H1 (cell line): ENCODE data around the gene FAM240A. TPM values are rescaled to one million over a fixed set of nuclear protein-coding genes. Genes with fewer than 3 reads are reported as not detected.

Experiments
- BACH1 ChIP-seq: IDR thresholded peaks from 2 replicates; pipeline ENCODE4 v1.6.1; 2012; ENCODE audit warnings: low read length, improper control_type of control experiment
- CEBPB ChIP-seq: IDR thresholded peaks from 2 replicates; pipeline ENCODE4 v1.6.1; 2012; ENCODE audit warnings: low read depth, low read length
- CHD1 ChIP-seq: IDR thresholded peaks from 2 replicates; pipeline ENCODE4 v1.6.1; 2012; ENCODE audit warnings: low read depth, low read length, improper control_type of control experiment
- CTBP2 ChIP-seq: IDR thresholded peaks from 2 replicates; pipeline ENCODE4 v1.7.0; 2011; ENCODE audit warnings: borderline replicate concordance, mild to moderate bottlenecking, moderate library complexity, mixed read lengths, low read length; ENCODE audit not compliant: insufficient read depth, insufficient read length
- EGR1 ChIP-seq: IDR thresholded peaks from 2 replicates; pipeline ENCODE4 v1.6.1; 2011; ENCODE audit warnings: low read depth, low read length, borderline replicate concordance
- GABPA ChIP-seq: IDR thresholded peaks from 2 replicates; pipeline ENCODE4 v1.6.1; 2011; ENCODE audit warnings: mild to moderate bottlenecking, low read length, moderate library complexity, borderline replicate concordance; ENCODE audit not compliant: insufficient read depth
- MAFK ChIP-seq: IDR thresholded peaks from 2 replicates; pipeline ENCODE4 v1.6.1; 2012; ENCODE audit warnings: low read depth, mild to moderate bottlenecking, improper control_type of control experiment, low read length
- RFX5 ChIP-seq: IDR thresholded peaks from 2 replicates; pipeline ENCODE4 v1.6.1; 2011; ENCODE audit warnings: low read depth, low read length, improper control_type of control experiment, borderline replicate concordance
- RNF2 ChIP-seq: fragments of 200-900, 300-1000 bp; sonication (generic); IDR thresholded peaks from 2 replicates; pipeline ENCODE4 v1.7.1; 2016; ENCODE audit warnings: borderline replicate concordance, low read depth, mild to moderate bottlenecking, antibody characterized with exemption, low read length; ENCODE audit not compliant: poor library complexity, severe bottlenecking; ENCODE audit errors: missing control alignments
- SIX5 ChIP-seq: IDR thresholded peaks from 2 replicates; pipeline ENCODE4 v1.6.1; 2011; ENCODE audit warnings: mild to moderate bottlenecking, low read depth, low read length
- TAF7 ChIP-seq: optimal IDR thresholded peaks from 2 replicates; pipeline ENCODE3; 2011; ENCODE audit warnings: low read depth, mild to moderate bottlenecking, inconsistent platforms, low read length, moderate library complexity, borderline replicate concordance
- ZNF274 ChIP-seq: IDR thresholded peaks from 2 replicates; pipeline ENCODE4 v1.7.0; 2012; ENCODE audit warnings: low read length, borderline replicate concordance; ENCODE audit errors: extremely low read depth
- polyA plus RNA-seq, 7 experiments: library from polyadenylated mRNA; depleted of rRNA in 3 of 7; stranded (reverse) in 5 of 7; unstranded in 2 of 7; fragments of >200 nt in 5 of 7; fragments of 200-250 nt in 2 of 7; gene quantifications; 1 replicate in 5 of 7; 2 replicates in 1 of 7; 4 replicates in 1 of 7; pipeline versions ENCODE4 v1.2.1 to v1.2.3, GENCODE V29; 2011 to 2013; ENCODE audit warnings: missing spikeins in 2 of 7, mixed read lengths in 2 of 7
- total RNA-seq: library from RNA; stranded (reverse); fragmentation: NEBNext Ultra II Directional; extraction: Animal tissue kit (Norgen Biotek cat#: 25700); gene quantifications from 2 replicates; pipeline ENCODE4 v1.2.1, GENCODE V29; 2021
- TF ChIP-seq, protein P1 (sequence below): IDR thresholded peaks from 2 replicates; pipeline ENCODE4 v1.6.1; 2011; ENCODE audit warnings: low read depth, mild to moderate bottlenecking, low read length; ENCODE audit not compliant: insufficient read depth
- TF ChIP-seq, protein P2 (sequence below): IDR thresholded peaks from 2 replicates; pipeline ENCODE4 v1.6.1; 2012; ENCODE audit warnings: low read length, inconsistent platforms
- TF ChIP-seq, protein P3 (sequence below): IDR thresholded peaks from 2 replicates; pipeline ENCODE4 v1.6.1; 2012; ENCODE audit warnings: inconsistent platforms

Gene FAM240A
- total and polyA plus RNA-seq, 2 of the 8 experiments (the other 6 are each of a cell fraction or from before 2014, with no cell fraction given), result 0.08 TPM; not detected in 1

DNA sequence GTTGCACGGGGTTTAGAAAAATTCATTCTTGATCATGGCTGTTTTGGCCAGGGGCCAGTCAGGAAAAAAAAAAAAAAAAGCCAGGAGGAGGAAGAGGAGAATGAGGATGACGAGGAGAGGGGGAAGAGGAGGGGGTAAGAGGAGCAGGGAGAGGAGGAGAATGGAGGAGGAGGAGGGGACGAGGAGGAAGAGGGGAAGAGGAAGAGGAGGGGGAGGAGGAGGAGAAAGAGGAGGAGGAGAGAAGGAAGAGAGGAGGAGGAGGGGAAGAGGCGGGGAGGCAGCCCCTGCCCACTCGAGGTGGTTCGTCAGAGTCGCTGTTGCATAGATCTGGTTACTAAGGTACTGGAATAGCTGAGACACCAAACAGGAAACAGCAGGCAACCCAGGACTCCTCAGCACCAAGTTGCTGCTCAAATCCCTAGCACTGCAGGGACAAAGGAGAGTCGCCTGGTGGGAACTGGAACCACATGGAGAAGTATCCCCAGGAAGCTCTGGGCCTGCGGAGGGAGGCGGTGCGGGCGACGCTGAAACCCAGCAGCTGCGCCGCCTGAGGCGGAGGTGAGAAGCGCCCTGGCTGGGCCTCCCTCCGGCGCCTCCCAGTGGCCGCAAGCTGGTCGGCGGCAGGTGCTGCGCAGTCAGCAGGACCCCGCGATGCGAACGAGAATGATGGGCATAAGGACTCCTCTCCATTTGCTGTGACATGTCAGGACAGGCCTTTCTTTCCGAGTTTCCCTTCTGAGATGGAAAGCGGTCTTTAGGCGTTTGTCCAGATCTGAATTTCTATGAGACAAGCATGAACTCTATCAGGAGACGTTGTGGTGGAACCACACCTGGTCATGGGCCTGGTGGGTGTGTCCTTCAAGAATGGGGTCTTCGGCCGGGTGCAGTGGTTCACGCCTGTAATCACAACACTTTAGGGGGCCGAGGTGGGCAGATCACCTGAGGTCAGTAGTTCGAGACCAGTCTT is 17.5 kb downstream of the FAM240A start (continued):
- TF ChIP-seq, protein P1, sequence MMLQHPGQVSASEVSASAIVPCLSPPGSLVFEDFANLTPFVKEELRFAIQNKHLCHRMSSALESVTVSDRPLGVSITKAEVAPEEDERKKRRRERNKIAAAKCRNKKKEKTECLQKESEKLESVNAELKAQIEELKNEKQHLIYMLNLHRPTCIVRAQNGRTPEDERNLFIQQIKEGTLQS, result peak; percentile 45; the same call in 1 of the 2 replicates
- TF ChIP-seq, protein P2, sequence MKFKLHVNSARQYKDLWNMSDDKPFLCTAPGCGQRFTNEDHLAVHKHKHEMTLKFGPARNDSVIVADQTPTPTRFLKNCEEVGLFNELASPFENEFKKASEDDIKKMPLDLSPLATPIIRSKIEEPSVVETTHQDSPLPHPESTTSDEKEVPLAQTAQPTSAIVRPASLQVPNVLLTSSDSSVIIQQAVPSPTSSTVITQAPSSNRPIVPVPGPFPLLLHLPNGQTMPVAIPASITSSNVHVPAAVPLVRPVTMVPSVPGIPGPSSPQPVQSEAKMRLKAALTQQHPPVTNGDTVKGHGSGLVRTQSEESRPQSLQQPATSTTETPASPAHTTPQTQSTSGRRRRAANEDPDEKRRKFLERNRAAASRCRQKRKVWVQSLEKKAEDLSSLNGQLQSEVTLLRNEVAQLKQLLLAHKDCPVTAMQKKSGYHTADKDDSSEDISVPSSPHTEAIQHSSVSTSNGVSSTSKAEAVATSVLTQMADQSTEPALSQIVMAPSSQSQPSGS, result peak; percentile 85; the same call in 1 of the 2 replicates
- TF ChIP-seq ZNF274, result no peak
- no peak for TF ChIP-seq BACH1
- TF ChIP-seq CHD1, result no peak
- TF ChIP-seq MAFK, result no peak; the same call in 1 of the 2 replicates
- TF ChIP-seq, protein P3, sequence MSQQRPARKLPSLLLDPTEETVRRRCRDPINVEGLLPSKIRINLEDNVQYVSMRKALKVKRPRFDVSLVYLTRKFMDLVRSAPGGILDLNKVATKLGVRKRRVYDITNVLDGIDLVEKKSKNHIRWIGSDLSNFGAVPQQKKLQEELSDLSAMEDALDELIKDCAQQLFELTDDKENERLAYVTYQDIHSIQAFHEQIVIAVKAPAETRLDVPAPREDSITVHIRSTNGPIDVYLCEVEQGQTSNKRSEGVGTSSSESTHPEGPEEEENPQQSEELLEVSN, result peak; percentile 90
- no peak for TF ChIP-seq CEBPB
- no peak for TF ChIP-seq SIX5
- TF ChIP-seq RFX5, result no peak
- TF ChIP-seq GABPA, result no peak
- peak; percentile 59; the same call in 1 of the 2 replicates for TF ChIP-seq EGR1
- TF ChIP-seq TAF7, result peak; percentile 85
- TF ChIP-seq CTBP2, result peak; percentile 70
- no peak for TF ChIP-seq RNF2
